Neural cell (in vitro differentiated cells): ENCODE results near the gene MLPH. TPM values are rescaled to one million over a fixed set of nuclear protein-coding genes. Genes with fewer than 3 reads are reported as not detected.

Experiments
- H2AFZ ChIP-seq: fragments of 200-600, 300-800 bp; sonication (generic), shearing (Covaris generic); 2 replicates; pipeline ENCODE4 v1.6.0; 2014; ENCODE audit warnings: low read depth, mild to moderate bottlenecking, antibody characterized with exemption, low read length, moderate library complexity
- H3F3A ChIP-seq: fragments of 200-600 bp; shearing (Covaris generic); 2 replicates; pipeline ENCODE4 v1.6.1; 2016; ENCODE audit warnings: mild to moderate bottlenecking, moderate library complexity, mixed read lengths, antibody characterized with exemption, low read length; ENCODE audit not compliant: insufficient read depth, poor library complexity, severe bottlenecking
- H3K27ac ChIP-seq: fragments of 200-600, 300-800 bp; sonication (generic), shearing (Covaris generic); 2 replicates; pipeline ENCODE4 v1.5.1; 2014; ENCODE audit warnings: mild to moderate bottlenecking, low read length, moderate library complexity
- H3K27me3 ChIP-seq: fragments of 300-800, 200-600 bp; sonication (generic), shearing (Covaris generic); 2 replicates; pipeline ENCODE4 v1.6.0; 2014; ENCODE audit warnings: mild to moderate bottlenecking, low read depth, low read length, moderate library complexity; ENCODE audit not compliant: insufficient read depth
- H3K36me3 ChIP-seq: fragments of 300-800, 200-600 bp; sonication (generic), shearing (Covaris generic); 2 replicates; pipeline ENCODE4 v1.5.1; 2014; ENCODE audit warnings: mild to moderate bottlenecking, antibody characterized with exemption, low read length, moderate library complexity; ENCODE audit not compliant: insufficient read depth
- H3K4me2 ChIP-seq: fragments of 300-800, 200-600 bp; sonication (generic), shearing (Covaris generic); 2 replicates; pipeline ENCODE4 v1.6.0; 2014; ENCODE audit warnings: mild to moderate bottlenecking, low read length
- H3K4me3 ChIP-seq: fragments of 300-800, 200-600 bp; sonication (generic), shearing (Covaris generic); 2 replicates; pipeline ENCODE4 v1.5.1; 2014; ENCODE audit warnings: mild to moderate bottlenecking, low read length, moderate library complexity
- H3K79me2 ChIP-seq: fragments of 200-600 bp; shearing (Covaris generic); replicated peaks from 2 replicates; pipeline ENCODE4 v1.6.0; 2014; ENCODE audit warnings: mild to moderate bottlenecking, low read length, moderate library complexity; ENCODE audit not compliant: insufficient read depth
- H3K9ac ChIP-seq: fragments of 300-800, 200-600 bp; sonication (generic), shearing (Covaris generic); 2 replicates; pipeline ENCODE4 v1.6.1; 2016; ENCODE audit warnings: mild to moderate bottlenecking, low read length, mixed read lengths
- H3K9me2 ChIP-seq: fragments of 200-600 bp; shearing (Covaris generic); 2 replicates; pipeline ENCODE4 v1.6.1; 2016; ENCODE audit warnings: mild to moderate bottlenecking, low read length, mixed read lengths; ENCODE audit not compliant: insufficient read depth
- H3K9me3 ChIP-seq: fragments of 200-600, 300-800 bp; sonication (generic), shearing (Covaris generic); 2 replicates; pipeline ENCODE4 v1.6.1; 2016; ENCODE audit warnings: mild to moderate bottlenecking, mixed run types, low read length, moderate library complexity, mixed read lengths
- H4K20me1 ChIP-seq: fragments of 200-600 bp; shearing (Covaris generic); 2 replicates; pipeline ENCODE4 v1.6.1; 2016; ENCODE audit warnings: mild to moderate bottlenecking, mixed run types; ENCODE audit not compliant: insufficient read depth
- EP300 ChIP-seq: fragments of 450-650 bp; conservative IDR thresholded peaks from 2 replicates; pipeline ENCODE4 v1.6.1; 2014; ENCODE audit warnings: antibody characterized with exemption, mild to moderate bottlenecking, moderate library complexity; ENCODE audit not compliant: poor library complexity, severe bottlenecking
- EZH2 ChIP-seq: fragments of 200-600, 300-800 bp; shearing (Covaris generic), sonication (generic); IDR thresholded peaks from 2 replicates; pipeline ENCODE4 v1.6.1; 2014; ENCODE audit warnings: antibody characterized with exemption, low read length, borderline replicate concordance, mild to moderate bottlenecking; ENCODE audit not compliant: insufficient read depth, poor library complexity, severe bottlenecking
- MXI1 ChIP-seq: fragments of 450-650 bp; conservative IDR thresholded peaks from 2 replicates; pipeline ENCODE4 v1.6.1; 2014; ENCODE audit warnings: antibody characterized with exemption, mild to moderate bottlenecking; ENCODE audit not compliant: poor library complexity, severe bottlenecking
- POLR2AphosphoS5 ChIP-seq: IDR thresholded peaks from 2 replicates; pipeline ENCODE4 v1.6.1; 2012
- RAD21 ChIP-seq: fragments of 450-650 bp; conservative IDR thresholded peaks from 2 replicates; pipeline ENCODE4 v1.6.1; 2014; ENCODE audit warnings: antibody characterized with exemption, mild to moderate bottlenecking, moderate library complexity
- SMC3 ChIP-seq: fragments of 450-650 bp; conservative IDR thresholded peaks from 2 replicates; pipeline ENCODE4 v1.6.1; 2014; ENCODE audit warnings: antibody characterized with exemption, mild to moderate bottlenecking, moderate library complexity; ENCODE audit not compliant: poor library complexity
- TAF1 ChIP-seq: IDR thresholded peaks from 2 replicates; pipeline ENCODE4 v1.6.1; 2012; ENCODE audit warnings: low read depth
- polyA plus RNA-seq: library from polyadenylated mRNA; depleted of rRNA; stranded (reverse); fragments of >200 nt; gene quantifications from 2 replicates; pipeline ENCODE4 v1.2.3, GENCODE V29; 2014
- TF ChIP-seq, protein P1 (sequence below): fragments of 450-650 bp; IDR thresholded peaks from 2 replicates; pipeline ENCODE4 v1.5.1; 2014; ENCODE audit warnings: antibody characterized with exemption, mild to moderate bottlenecking, moderate library complexity; ENCODE audit not compliant: poor library complexity, severe bottlenecking
- TF ChIP-seq, protein P2 (sequence below): IDR thresholded peaks from 2 replicates; pipeline ENCODE4 v1.6.1; 2012; ENCODE audit warnings: borderline replicate concordance

MLPH gene
- polyA plus RNA-seq, 1 donor from 2014 or later, result not detected

DNA sequence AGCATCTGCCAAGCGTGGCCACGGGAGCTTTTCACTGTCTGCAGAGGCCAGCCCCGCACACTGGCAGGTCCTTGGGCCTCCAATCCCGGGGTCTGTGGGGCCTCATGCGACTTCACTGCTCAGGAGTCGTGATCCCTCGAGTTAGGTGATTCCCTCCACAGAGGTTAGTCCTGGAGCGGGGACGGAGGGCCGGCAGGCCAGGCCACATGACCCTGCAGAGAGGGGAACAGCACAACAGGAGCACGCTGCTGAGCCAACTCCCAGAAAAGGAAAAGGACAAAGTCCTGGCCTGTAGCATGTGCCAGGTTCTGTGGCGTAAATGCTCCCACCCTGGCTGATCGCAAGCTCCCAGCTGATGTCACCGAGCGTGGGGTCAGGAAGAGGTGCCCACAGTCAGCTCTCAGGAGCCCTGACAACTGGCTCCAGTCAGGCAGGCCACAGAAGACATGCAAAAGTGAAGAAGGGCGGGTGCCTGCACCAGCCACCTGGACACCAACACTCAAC lies 64.1 kb downstream of the MLPH start:
- no peak for TF ChIP-seq SMC3
- TF ChIP-seq EZH2, result no peak
- TF ChIP-seq EP300, result no peak
- no peak for TF ChIP-seq TAF1
- no peak for TF ChIP-seq MXI1
- TF ChIP-seq RAD21, result no peak
- TF ChIP-seq POLR2AphosphoS5, result no peak
- TF ChIP-seq, protein P1, sequence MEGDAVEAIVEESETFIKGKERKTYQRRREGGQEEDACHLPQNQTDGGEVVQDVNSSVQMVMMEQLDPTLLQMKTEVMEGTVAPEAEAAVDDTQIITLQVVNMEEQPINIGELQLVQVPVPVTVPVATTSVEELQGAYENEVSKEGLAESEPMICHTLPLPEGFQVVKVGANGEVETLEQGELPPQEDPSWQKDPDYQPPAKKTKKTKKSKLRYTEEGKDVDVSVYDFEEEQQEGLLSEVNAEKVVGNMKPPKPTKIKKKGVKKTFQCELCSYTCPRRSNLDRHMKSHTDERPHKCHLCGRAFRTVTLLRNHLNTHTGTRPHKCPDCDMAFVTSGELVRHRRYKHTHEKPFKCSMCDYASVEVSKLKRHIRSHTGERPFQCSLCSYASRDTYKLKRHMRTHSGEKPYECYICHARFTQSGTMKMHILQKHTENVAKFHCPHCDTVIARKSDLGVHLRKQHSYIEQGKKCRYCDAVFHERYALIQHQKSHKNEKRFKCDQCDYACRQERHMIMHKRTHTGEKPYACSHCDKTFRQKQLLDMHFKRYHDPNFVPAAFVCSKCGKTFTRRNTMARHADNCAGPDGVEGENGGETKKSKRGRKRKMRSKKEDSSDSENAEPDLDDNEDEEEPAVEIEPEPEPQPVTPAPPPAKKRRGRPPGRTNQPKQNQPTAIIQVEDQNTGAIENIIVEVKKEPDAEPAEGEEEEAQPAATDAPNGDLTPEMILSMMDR, result no peak
- TF ChIP-seq, protein P2, sequence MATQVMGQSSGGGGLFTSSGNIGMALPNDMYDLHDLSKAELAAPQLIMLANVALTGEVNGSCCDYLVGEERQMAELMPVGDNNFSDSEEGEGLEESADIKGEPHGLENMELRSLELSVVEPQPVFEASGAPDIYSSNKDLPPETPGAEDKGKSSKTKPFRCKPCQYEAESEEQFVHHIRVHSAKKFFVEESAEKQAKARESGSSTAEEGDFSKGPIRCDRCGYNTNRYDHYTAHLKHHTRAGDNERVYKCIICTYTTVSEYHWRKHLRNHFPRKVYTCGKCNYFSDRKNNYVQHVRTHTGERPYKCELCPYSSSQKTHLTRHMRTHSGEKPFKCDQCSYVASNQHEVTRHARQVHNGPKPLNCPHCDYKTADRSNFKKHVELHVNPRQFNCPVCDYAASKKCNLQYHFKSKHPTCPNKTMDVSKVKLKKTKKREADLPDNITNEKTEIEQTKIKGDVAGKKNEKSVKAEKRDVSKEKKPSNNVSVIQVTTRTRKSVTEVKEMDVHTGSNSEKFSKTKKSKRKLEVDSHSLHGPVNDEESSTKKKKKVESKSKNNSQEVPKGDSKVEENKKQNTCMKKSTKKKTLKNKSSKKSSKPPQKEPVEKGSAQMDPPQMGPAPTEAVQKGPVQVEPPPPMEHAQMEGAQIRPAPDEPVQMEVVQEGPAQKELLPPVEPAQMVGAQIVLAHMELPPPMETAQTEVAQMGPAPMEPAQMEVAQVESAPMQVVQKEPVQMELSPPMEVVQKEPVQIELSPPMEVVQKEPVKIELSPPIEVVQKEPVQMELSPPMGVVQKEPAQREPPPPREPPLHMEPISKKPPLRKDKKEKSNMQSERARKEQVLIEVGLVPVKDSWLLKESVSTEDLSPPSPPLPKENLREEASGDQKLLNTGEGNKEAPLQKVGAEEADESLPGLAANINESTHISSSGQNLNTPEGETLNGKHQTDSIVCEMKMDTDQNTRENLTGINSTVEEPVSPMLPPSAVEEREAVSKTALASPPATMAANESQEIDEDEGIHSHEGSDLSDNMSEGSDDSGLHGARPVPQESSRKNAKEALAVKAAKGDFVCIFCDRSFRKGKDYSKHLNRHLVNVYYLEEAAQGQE, result no peak
- Histone ChIP-seq H4K20me1 (no peaks in the 10 kb centered on the region), H3K9me2 (no peaks in the 10 kb centered on the region), H3K27me3 (no peaks in the 10 kb centered on the region), H2AFZ (no peak overlapping the region), H3K9me3 (peaks cover 3% of the 10 kb centered on the region), H3F3A (no peaks in the 10 kb centered on the region), H3K27ac (no peak overlapping the region), H3K79me2 (no peaks in the 10 kb centered on the region), H3K4me3 (no peak overlapping the region), H3K36me3 (no peaks in the 10 kb centered on the region), H3K9ac (no peak overlapping the region), H3K4me2 (no peak overlapping the region)

DNA sequence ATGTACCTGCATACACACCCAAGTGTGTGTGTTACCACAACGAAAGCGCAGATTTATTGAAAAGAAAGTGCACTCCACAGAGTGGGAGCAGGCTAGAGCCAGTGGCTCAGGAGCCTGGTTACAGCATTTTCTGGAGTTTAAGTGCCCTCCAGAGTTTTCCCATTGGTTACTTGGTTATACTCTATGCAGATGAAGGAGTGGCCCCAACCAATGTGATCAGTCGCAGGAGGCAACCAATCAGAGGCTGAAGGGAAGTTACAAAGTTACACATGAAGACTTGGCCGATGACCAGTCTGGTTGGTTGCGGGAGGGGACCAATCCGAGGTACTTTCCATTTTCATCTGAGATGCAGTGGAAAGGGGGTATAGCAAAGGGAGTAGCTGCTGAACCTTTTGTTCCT lies 65.9 kb downstream of the MLPH start:
- TF ChIP-seq, protein P2, result no peak
- no peak for TF ChIP-seq RAD21
- no peak for TF ChIP-seq SMC3
- no peak for TF ChIP-seq MXI1
- TF ChIP-seq, protein P1, result no peak
- TF ChIP-seq TAF1, result no peak
- TF ChIP-seq EZH2, result no peak
- no peak overlapping the region for H3K9ac ChIP-seq
- H3K4me3 ChIP-seq, result no peak overlapping the region
- no peaks in the 10 kb centered on the region for H4K20me1 ChIP-seq
- no peak overlapping the region for H3K27ac ChIP-seq
- H3F3A ChIP-seq, result no peaks in the 10 kb centered on the region
- H3K9me2 ChIP-seq, result no peaks in the 10 kb centered on the region
- H3K9me3 ChIP-seq, result peaks cover 3% of the 10 kb centered on the region
- no peak overlapping the region for H3K4me2 ChIP-seq
- no peaks in the 10 kb centered on the region for H3K27me3 ChIP-seq
- no peaks in the 10 kb centered on the region for H3K79me2 ChIP-seq
- H2AFZ ChIP-seq, result no peak overlapping the region
- no peaks in the 10 kb centered on the region for H3K36me3 ChIP-seq
